Muscle of leg (tissue), 11 donors: ENCODE measurements around the gene ALPG. TPM values are rescaled to one million over a fixed set of nuclear protein-coding genes. Genes with fewer than 3 reads are reported as not detected.
"Not testable (repeated sequence)": the region's sequence is repeated elsewhere in the genome, so short reads cannot be mapped to it uniquely, and the experiment has no call there.

ENCODE experiments used
- DNase-seq: peaks from one replicate; pipeline ENCODE4 v3.0.0; 2013
- H3K27ac ChIP-seq: one replicate; pipeline ENCODE4 v1.5.1; 2013; ENCODE audit warnings: mild to moderate bottlenecking, low read length, control low read depth
- H3K27me3 ChIP-seq: one replicate; pipeline ENCODE4 v1.6.1; 2013; ENCODE audit warnings: low read length; ENCODE audit not compliant: control insufficient read depth, insufficient read depth
- H3K36me3 ChIP-seq: one replicate; pipeline ENCODE4 v1.6.1; 2013; ENCODE audit warnings: low read length; ENCODE audit not compliant: control insufficient read depth, insufficient read depth
- H3K4me1 ChIP-seq: one replicate; pipeline ENCODE4 v1.6.1; 2013; ENCODE audit warnings: low read length; ENCODE audit not compliant: control insufficient read depth, insufficient read depth
- H3K4me3 ChIP-seq: one replicate; pipeline ENCODE4 v1.5.1; 2013; ENCODE audit warnings: low read length, control low read depth
- H3K9me3 ChIP-seq: replicated peaks from 2 replicates; pipeline ENCODE4 v1.6.1; 2013; ENCODE audit warnings: low read depth, low read length; ENCODE audit not compliant: control insufficient read depth
- WGBS: methylation state at CpG from one replicate; pipeline ENCODE4 v1.1.5; 2013; ENCODE audit warnings: missing lambda C conversion rate; ENCODE audit not compliant: insufficient coverage; 5-methylcytosine and 5-hydroxymethylcytosine counted together
- polyA plus RNA-seq, 8 donors: library from polyadenylated mRNA; unstranded; fragments of 120-200 nt; gene quantifications; one replicate each; pipeline versions ENCODE4 v1.2.1 to v1.2.3, GENCODE V29; 2013; ENCODE audit warnings: inconsistent platforms in 1 of 8, low replicate concordance in 1 of 8; ENCODE audit not compliant: insufficient read length in 8 of 8, insufficient read depth in 1 of 8
- total RNA-seq: library from RNA; stranded (reverse); fragments of 120-200 nt; gene quantifications from one replicate; pipeline ENCODE4 v1.2.4, GENCODE V29; 2013

ALPG gene
- total and polyA plus RNA-seq, 9 donors: not detected

- H3K9me3 ChIP-seq, H3K27me3 ChIP-seq, H3K4me3 ChIP-seq, H3K36me3 ChIP-seq, DNase-seq, H3K4me1 ChIP-seq, H3K27ac ChIP-seq: not testable (repeated sequence)
- 78% methylated on average over 8 of the region's 9 CpGs for WGBS
Measured at GRCh38 chr2:232433622-232434021, 27.0 kb downstream of the ALPG start.

GRCh38 chr2:232434091-232434490 is 27.4 kb downstream of the ALPG start:
- Histone ChIP-seq H3K9me3 (no peaks in the 10 kb centered on the region), H3K27ac (no peak overlapping the region), H3K36me3 (no peaks in the 10 kb centered on the region), H3K4me3 (no peak overlapping the region), H3K4me1 (no peaks in the 10 kb centered on the region), H3K27me3 (peaks cover 4% of the 10 kb centered on the region)
- DNase-seq: no peak
- 79% methylated on average over 9 of the region's 9 CpGs for WGBS

- DNase-seq: no peak
- H3K4me1 ChIP-seq: peaks cover under 1% of the 10 kb centered on the region
- WGBS: 79% methylated on average over 12 of the region's 12 CpGs
Measured at GRCh38 chr2:232434563-232435374, 28.1 kb downstream of the ALPG start.

GRCh38 chr2:232435375-232435648 is 28.7 kb downstream of the ALPG start:
- no peak overlapping the region for H3K4me3 ChIP-seq
- 70% methylated on average over 4 of the region's 4 CpGs for WGBS
- H3K9me3 ChIP-seq: no peaks in the 10 kb centered on the region
- H3K27me3 ChIP-seq: peaks cover 4% of the 10 kb centered on the region
- H3K4me1 ChIP-seq: peaks cover 3% of the 10 kb centered on the region
- no peak for DNase-seq
- H3K36me3 ChIP-seq: no peaks in the 10 kb centered on the region
- no peak overlapping the region for H3K27ac ChIP-seq

More at GRCh38 chr2:232434563-232435374, 28.1 kb downstream of the ALPG start:
- H3K27ac ChIP-seq: no peak overlapping the region
- no peak overlapping the region for H3K4me3 ChIP-seq
- H3K36me3 ChIP-seq: no peaks in the 10 kb centered on the region
- H3K9me3 ChIP-seq: no peaks in the 10 kb centered on the region
- peaks cover 4% of the 10 kb centered on the region for H3K27me3 ChIP-seq

- H3K27me3 ChIP-seq: peaks cover 4% of the 10 kb centered on the region
- peaks cover 3% of the 10 kb centered on the region for H3K4me1 ChIP-seq
- no peak for DNase-seq
- H3K36me3 ChIP-seq: no peaks in the 10 kb centered on the region
- H3K9me3 ChIP-seq: no peaks in the 10 kb centered on the region
- H3K27ac ChIP-seq: no peak overlapping the region
- no peak overlapping the region for H3K4me3 ChIP-seq
- 76% methylated on average over 5 of the region's 7 CpGs for WGBS
Measured at GRCh38 chr2:232435805-232436204, 29.2 kb downstream of the ALPG start.

- DNase-seq: no peak
- no peaks in the 10 kb centered on the region for H3K36me3 ChIP-seq
- peaks cover 4% of the 10 kb centered on the region for H3K27me3 ChIP-seq
- H3K4me1 ChIP-seq: peaks cover 3% of the 10 kb centered on the region
- H3K4me3 ChIP-seq: no peak overlapping the region
- WGBS: 89% methylated on average over 10 of the region's 15 CpGs
- no peak overlapping the region for H3K27ac ChIP-seq
- no peaks in the 10 kb centered on the region for H3K9me3 ChIP-seq
Measured at GRCh38 chr2:232436381-232437194, 29.9 kb downstream of the ALPG start.

- WGBS: 87% methylated on average over 12 of the region's 12 CpGs
Measured at GRCh38 chr2:232437195-232437571, 30.5 kb downstream of the ALPG start.

GRCh38 chr2:232438091-232438490 is 31.4 kb downstream of the ALPG start:
- H3K27ac ChIP-seq: no peak overlapping the region
- H3K36me3 ChIP-seq: no peaks in the 10 kb centered on the region
- H3K9me3 ChIP-seq: no peaks in the 10 kb centered on the region
- peaks cover 8% of the 10 kb centered on the region for H3K4me1 ChIP-seq
- H3K4me3 ChIP-seq: no peak overlapping the region
- DNase-seq: no peak
- WGBS: 74% methylated on average over 8 of the region's 12 CpGs
- peaks cover 4% of the 10 kb centered on the region for H3K27me3 ChIP-seq

More at GRCh38 chr2:232437195-232437571, 30.5 kb downstream of the ALPG start:
- peaks cover 6% of the 10 kb centered on the region for H3K4me1 ChIP-seq
- no peaks in the 10 kb centered on the region for H3K9me3 ChIP-seq
- no peaks in the 10 kb centered on the region for H3K36me3 ChIP-seq
- H3K4me3 ChIP-seq: no peak overlapping the region
- H3K27ac ChIP-seq: no peak overlapping the region
- no peak for DNase-seq
- H3K27me3 ChIP-seq: peaks cover 4% of the 10 kb centered on the region

- no peak for DNase-seq
- Histone ChIP-seq H3K4me1 (peaks cover 11% of the 10 kb centered on the region), H3K4me3 (no peak overlapping the region), H3K27me3 (peaks cover 4% of the 10 kb centered on the region), H3K36me3 (no peaks in the 10 kb centered on the region), H3K27ac (no peak overlapping the region), H3K9me3 (no peaks in the 10 kb centered on the region)
- 86% methylated on average over 16 of the region's 22 CpGs for WGBS
Measured at GRCh38 chr2:232438951-232439757, 32.5 kb downstream of the ALPG start.

- peaks cover 11% of the 10 kb centered on the region for H3K4me1 ChIP-seq
- peaks cover 4% of the 10 kb centered on the region for H3K27me3 ChIP-seq
- no peaks in the 10 kb centered on the region for H3K36me3 ChIP-seq
- 40% methylated on average over 2 of the region's 5 CpGs for WGBS
- H3K4me3 ChIP-seq: no peak overlapping the region
- no peak overlapping the region for H3K27ac ChIP-seq
- DNase-seq: no peak
- no peaks in the 10 kb centered on the region for H3K9me3 ChIP-seq
Measured at GRCh38 chr2:232439758-232440135, 33.1 kb downstream of the ALPG start.
